ENCODE data around the gene PDHX.

Gene PDHX

GRCh38 chr11:34916015-34916842, at the start of gene PDHX, which contains the start of gene APIP:
PDHX (plus strand) TSS chr11:34916618; CDS start chr11:34916656, 38 bp downstream.
APIP (minus strand) TSS chr11:34916379; CDS start chr11:34916284, 95 bp downstream.
- Histone ChIP-seq H3K27ac (ENCODE audit: low read depth, low read length) (peak within 1 kb of the TSS; percentile 94), H3K4me3 (ENCODE audit: low read depth in 1 of 2, low read length in 2 of 2) (peak within 1 kb of the TSS; percentile 90 to 99), H3K27me3 (ENCODE audit: control insufficient read depth in 1 of 2, insufficient read depth in 2 of 2, low read length in 2 of 2) (no peaks in the 10 kb centered on the region), H3K9ac (ENCODE audit: low read depth in 1 of 2, low read length in 2 of 2) (peak within 1 kb of the TSS; percentile 91 to 97), H3K36me3 (ENCODE audit: control insufficient read depth in 1 of 2, insufficient read depth in 2 of 2, low read length in 2 of 2) (no peaks in the 10 kb centered on the region), H3K4me1 (ENCODE audit: control insufficient read depth in 1 of 2, insufficient read depth in 2 of 2, low read length in 2 of 2) (peaks cover 22 to 26% of the 10 kb centered on the region in 2 donors), H3K9me3 (ENCODE audit: control insufficient read depth in 1 of 2, low read length in 2 of 2) (no peaks in the 10 kb centered on the region)

- no peaks in the 10 kb centered on the region for H3K27me3 ChIP-seq (ENCODE audit: control insufficient read depth in 1 of 2, insufficient read depth in 2 of 2, low read length in 2 of 2)
- H3K4me1 ChIP-seq (ENCODE audit: control insufficient read depth in 1 of 2, insufficient read depth in 2 of 2, low read length in 2 of 2) = peaks cover 0 to 5% of the 10 kb centered on the region in 2 donors
- H3K4me3 ChIP-seq (ENCODE audit: low read depth in 1 of 2, low read length in 2 of 2) = no peak overlapping the region
- H3K9me3 ChIP-seq (ENCODE audit: control insufficient read depth in 1 of 2, low read length in 2 of 2) = no peaks in the 10 kb centered on the region
- H3K27ac ChIP-seq (ENCODE audit: low read depth, low read length) = no peak overlapping the region
- no peak overlapping the region for H3K9ac ChIP-seq (ENCODE audit: low read depth in 1 of 2, low read length in 2 of 2)
- H3K36me3 ChIP-seq (ENCODE audit: control insufficient read depth in 1 of 2, insufficient read depth in 2 of 2, low read length in 2 of 2) = no peaks in the 10 kb centered on the region
Observed at GRCh38 chr11:34869425-34869824, 47.0 kb upstream of the PDHX start.

DNA sequence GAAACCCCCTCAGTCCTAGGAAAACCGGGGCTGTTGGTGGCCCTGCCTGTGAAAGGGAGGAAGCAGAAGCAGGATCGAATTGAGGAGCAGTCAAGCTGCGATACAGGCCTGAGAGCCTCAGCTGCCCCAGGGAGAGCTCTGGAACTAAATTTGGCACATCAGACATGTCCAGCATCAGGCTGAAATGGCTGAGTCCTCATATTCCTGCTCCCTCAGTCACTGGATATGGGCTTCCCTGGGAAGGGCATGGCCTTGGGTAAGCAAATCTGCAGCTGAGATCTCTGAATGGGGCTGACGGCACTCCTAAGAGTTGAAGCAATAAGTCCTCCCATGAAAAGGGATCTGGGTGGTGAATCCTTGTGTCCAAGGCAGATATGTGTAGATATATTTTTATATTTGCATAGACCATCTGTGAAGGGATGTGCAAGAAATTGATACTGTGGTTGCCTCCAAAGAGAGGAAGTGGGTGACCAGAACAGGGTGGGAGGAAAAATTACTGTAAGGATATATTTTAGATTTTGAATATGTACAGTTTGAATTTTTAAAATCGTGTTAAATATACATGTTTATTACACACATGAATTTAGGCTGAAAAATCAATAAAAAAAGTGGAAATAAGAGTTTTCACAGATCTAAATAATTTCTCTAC, 45.7 kb upstream of the PDHX start:
- no peak overlapping the region for H3K9ac ChIP-seq (ENCODE audit: low read depth in 1 of 2, low read length in 2 of 2)
- H3K9me3 ChIP-seq (ENCODE audit: control insufficient read depth in 1 of 2, low read length in 2 of 2) = no peaks in the 10 kb centered on the region
- H3K4me3 ChIP-seq (ENCODE audit: low read depth in 1 of 2, low read length in 2 of 2) = no peak overlapping the region
- no peaks in the 10 kb centered on the region for H3K36me3 ChIP-seq (ENCODE audit: control insufficient read depth in 1 of 2, insufficient read depth in 2 of 2, low read length in 2 of 2)
- no peak overlapping the region for H3K27ac ChIP-seq (ENCODE audit: low read depth, low read length)
- peaks cover 0 to 5% of the 10 kb centered on the region in 2 donors for H3K4me1 ChIP-seq (ENCODE audit: control insufficient read depth in 1 of 2, insufficient read depth in 2 of 2, low read length in 2 of 2)
- H3K27me3 ChIP-seq (ENCODE audit: control insufficient read depth in 1 of 2, insufficient read depth in 2 of 2, low read length in 2 of 2) = no peaks in the 10 kb centered on the region

- no peak overlapping the region for H3K9ac ChIP-seq (ENCODE audit: low read depth in 1 of 2, low read length in 2 of 2)
- no peaks in the 10 kb centered on the region for H3K36me3 ChIP-seq (ENCODE audit: control insufficient read depth in 1 of 2, insufficient read depth in 2 of 2, low read length in 2 of 2)
- H3K4me3 ChIP-seq (ENCODE audit: low read depth in 1 of 2, low read length in 2 of 2) = no peak overlapping the region
- H3K27me3 ChIP-seq (ENCODE audit: control insufficient read depth in 1 of 2, insufficient read depth in 2 of 2, low read length in 2 of 2) = no peaks in the 10 kb centered on the region
- no peak overlapping the region for H3K27ac ChIP-seq (ENCODE audit: low read depth, low read length)
- H3K9me3 ChIP-seq (ENCODE audit: control insufficient read depth in 1 of 2, low read length in 2 of 2) = no peaks in the 10 kb centered on the region
- H3K4me1 ChIP-seq (ENCODE audit: control insufficient read depth in 1 of 2, insufficient read depth in 2 of 2, low read length in 2 of 2) = peaks cover 0 to 5% of the 10 kb centered on the region in 2 donors
Observed at GRCh38 chr11:34874202-34874601, 42.2 kb upstream of the PDHX start.

- no peaks in the 10 kb centered on the region for H3K27me3 ChIP-seq (ENCODE audit: control insufficient read depth in 1 of 2, insufficient read depth in 2 of 2, low read length in 2 of 2)
- H3K9ac ChIP-seq (ENCODE audit: low read depth in 1 of 2, low read length in 2 of 2) = no peak overlapping the region
- no peak overlapping the region for H3K4me3 ChIP-seq (ENCODE audit: low read depth in 1 of 2, low read length in 2 of 2)
- no peaks in the 10 kb centered on the region for H3K9me3 ChIP-seq (ENCODE audit: control insufficient read depth in 1 of 2, low read length in 2 of 2)
- peaks cover 0 to 5% of the 10 kb centered on the region in 2 donors for H3K4me1 ChIP-seq (ENCODE audit: control insufficient read depth in 1 of 2, insufficient read depth in 2 of 2, low read length in 2 of 2)
- H3K36me3 ChIP-seq (ENCODE audit: control insufficient read depth in 1 of 2, insufficient read depth in 2 of 2, low read length in 2 of 2) = no peaks in the 10 kb centered on the region
- no peak overlapping the region for H3K27ac ChIP-seq (ENCODE audit: low read depth, low read length)
Observed at GRCh38 chr11:34877375-34877975, 38.9 kb upstream of the PDHX start.

DNA sequence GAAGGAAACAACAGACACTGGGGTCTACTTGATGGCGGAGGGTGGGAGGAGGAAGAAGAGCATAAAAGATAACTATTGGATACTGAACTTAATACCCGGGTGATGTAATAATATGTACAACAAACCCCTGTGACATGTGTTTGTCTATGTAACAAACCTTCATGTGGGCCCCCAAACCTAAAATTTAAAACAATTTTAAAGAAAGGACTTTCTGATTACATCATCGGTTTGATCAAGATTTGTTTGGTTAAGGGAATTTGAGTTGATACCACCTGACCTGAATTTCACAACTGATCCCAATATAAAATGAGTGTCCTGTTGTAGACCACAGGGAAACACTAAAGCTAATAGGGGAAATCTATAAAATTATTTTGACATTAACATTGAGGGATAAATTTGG, 34.5 kb upstream of the PDHX start:
- H3K27ac ChIP-seq (ENCODE audit: low read depth, low read length) = no peak overlapping the region
- peaks cover 0 to 14% of the 10 kb centered on the region in 2 donors for H3K36me3 ChIP-seq (ENCODE audit: control insufficient read depth in 1 of 2, insufficient read depth in 2 of 2, low read length in 2 of 2)
- no peaks in the 10 kb centered on the region for H3K27me3 ChIP-seq (ENCODE audit: control insufficient read depth in 1 of 2, insufficient read depth in 2 of 2, low read length in 2 of 2)
- H3K4me1 ChIP-seq (ENCODE audit: control insufficient read depth in 1 of 2, insufficient read depth in 2 of 2, low read length in 2 of 2) = no peaks in the 10 kb centered on the region
- H3K9me3 ChIP-seq (ENCODE audit: control insufficient read depth in 1 of 2, low read length in 2 of 2) = no peaks in the 10 kb centered on the region
- no peak overlapping the region for H3K9ac ChIP-seq (ENCODE audit: low read depth in 1 of 2, low read length in 2 of 2)
- no peak overlapping the region for H3K4me3 ChIP-seq (ENCODE audit: low read depth in 1 of 2, low read length in 2 of 2)

GRCh38 chr11:34886609-34887008, 29.8 kb upstream of the PDHX start:
- Histone ChIP-seq H3K4me3 (ENCODE audit: low read depth in 1 of 2, low read length in 2 of 2) (no peak overlapping the region), H3K4me1 (ENCODE audit: control insufficient read depth in 1 of 2, insufficient read depth in 2 of 2, low read length in 2 of 2) (no peaks in the 10 kb centered on the region), H3K9me3 (ENCODE audit: control insufficient read depth in 1 of 2, low read length in 2 of 2) (no peaks in the 10 kb centered on the region), H3K27ac (ENCODE audit: low read depth, low read length) (no peak overlapping the region), H3K9ac (ENCODE audit: low read depth in 1 of 2, low read length in 2 of 2) (no peak overlapping the region), H3K27me3 (ENCODE audit: control insufficient read depth in 1 of 2, insufficient read depth in 2 of 2, low read length in 2 of 2) (no peaks in the 10 kb centered on the region), H3K36me3 (ENCODE audit: control insufficient read depth in 1 of 2, insufficient read depth in 2 of 2, low read length in 2 of 2) (peaks cover 6 to 16% of the 10 kb centered on the region in 2 donors)

DNA sequence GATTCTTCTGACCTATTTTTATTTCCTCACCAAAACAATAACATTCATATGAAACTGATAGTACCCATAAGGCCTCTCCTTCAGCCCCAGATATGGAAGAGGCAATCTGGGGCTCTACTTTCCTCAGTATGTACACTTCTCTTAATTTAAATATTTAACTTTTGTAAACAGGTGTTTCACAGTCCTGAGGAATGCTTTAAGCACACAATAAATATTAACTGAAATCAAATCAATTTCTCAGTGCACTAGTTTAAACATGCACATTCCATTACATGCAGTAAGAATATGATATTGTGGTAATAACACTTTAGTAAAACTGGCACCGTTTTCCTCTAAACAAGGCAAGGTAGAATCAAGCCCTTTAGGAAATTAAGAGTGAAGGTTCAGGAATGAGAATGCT, 29.2 kb upstream of the PDHX start:
- H3K9me3 ChIP-seq (ENCODE audit: control insufficient read depth in 1 of 2, low read length in 2 of 2) = no peaks in the 10 kb centered on the region
- no peak overlapping the region for H3K9ac ChIP-seq (ENCODE audit: low read depth in 1 of 2, low read length in 2 of 2)
- H3K27ac ChIP-seq (ENCODE audit: low read depth, low read length) = no peak overlapping the region
- peaks cover 6 to 16% of the 10 kb centered on the region in 2 donors for H3K36me3 ChIP-seq (ENCODE audit: control insufficient read depth in 1 of 2, insufficient read depth in 2 of 2, low read length in 2 of 2)
- no peaks in the 10 kb centered on the region for H3K27me3 ChIP-seq (ENCODE audit: control insufficient read depth in 1 of 2, insufficient read depth in 2 of 2, low read length in 2 of 2)
- no peaks in the 10 kb centered on the region for H3K4me1 ChIP-seq (ENCODE audit: control insufficient read depth in 1 of 2, insufficient read depth in 2 of 2, low read length in 2 of 2)
- no peak overlapping the region for H3K4me3 ChIP-seq (ENCODE audit: low read depth in 1 of 2, low read length in 2 of 2)

GRCh38 chr11:34890089-34890488, 26.3 kb upstream of the PDHX start:
- Histone ChIP-seq H3K4me3 (ENCODE audit: low read depth in 1 of 2, low read length in 2 of 2) (no peak overlapping the region), H3K4me1 (ENCODE audit: control insufficient read depth in 1 of 2, insufficient read depth in 2 of 2, low read length in 2 of 2) (no peaks in the 10 kb centered on the region), H3K36me3 (ENCODE audit: control insufficient read depth in 1 of 2, insufficient read depth in 2 of 2, low read length in 2 of 2) (peaks cover 6 to 12% of the 10 kb centered on the region in 2 donors), H3K9me3 (ENCODE audit: control insufficient read depth in 1 of 2, low read length in 2 of 2) (no peaks in the 10 kb centered on the region), H3K27me3 (ENCODE audit: control insufficient read depth in 1 of 2, insufficient read depth in 2 of 2, low read length in 2 of 2) (no peaks in the 10 kb centered on the region), H3K27ac (ENCODE audit: low read depth, low read length) (no peak overlapping the region), H3K9ac (ENCODE audit: low read depth in 1 of 2, low read length in 2 of 2) (no peak overlapping the region)

DNA sequence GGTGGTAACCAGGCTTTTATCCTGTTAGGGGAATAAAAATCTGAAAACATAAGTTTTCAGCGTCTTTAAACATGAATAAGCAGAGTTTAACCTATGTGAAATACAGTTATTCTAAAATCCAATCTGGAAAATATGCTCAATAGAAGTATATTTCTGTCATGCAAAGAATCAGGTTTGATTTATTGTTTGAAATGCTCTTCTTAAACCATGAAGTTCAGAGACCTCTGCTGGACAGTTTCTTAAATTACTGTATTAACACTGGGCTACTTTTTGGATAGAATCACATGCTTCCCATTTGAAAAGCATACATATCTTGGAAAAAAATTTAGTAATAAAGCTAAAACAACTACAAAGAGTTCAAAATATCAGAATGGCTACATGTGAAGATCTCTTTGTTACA, 25.6 kb upstream of the PDHX start:
- Histone ChIP-seq H3K27ac (ENCODE audit: low read depth, low read length) (no peak overlapping the region), H3K36me3 (ENCODE audit: control insufficient read depth in 1 of 2, insufficient read depth in 2 of 2, low read length in 2 of 2) (peaks cover 6 to 9% of the 10 kb centered on the region in 2 donors), H3K4me1 (ENCODE audit: control insufficient read depth in 1 of 2, insufficient read depth in 2 of 2, low read length in 2 of 2) (no peaks in the 10 kb centered on the region), H3K9me3 (ENCODE audit: control insufficient read depth in 1 of 2, low read length in 2 of 2) (no peaks in the 10 kb centered on the region), H3K4me3 (ENCODE audit: low read depth in 1 of 2, low read length in 2 of 2) (no peak overlapping the region), H3K27me3 (ENCODE audit: control insufficient read depth in 1 of 2, insufficient read depth in 2 of 2, low read length in 2 of 2) (no peaks in the 10 kb centered on the region), H3K9ac (ENCODE audit: low read depth in 1 of 2, low read length in 2 of 2) (no peak overlapping the region)

All from duodenal mucosa (tissue), 2 donors.